Large intestine (tissue), 3 donors: ENCODE measurements around the gene CRACR2A. TPM values are rescaled to one million over a fixed set of nuclear protein-coding genes. Genes with fewer than 3 reads are reported as not detected.

Experiments
- DNase-seq, 2 donors: peaks; one replicate each; pipeline versions ENCODE4 v3.0.0 to v3.0.0-alpha.2; 2013
- H3K27ac ChIP-seq: one replicate; pipeline ENCODE4 v1.5.1; 2013; ENCODE audit warnings: low read length
- H3K27me3 ChIP-seq: 2 replicates; pipeline ENCODE4 v1.6.1; 2013; ENCODE audit warnings: low read length; ENCODE audit not compliant: control insufficient read depth, insufficient read depth
- H3K36me3 ChIP-seq: 2 replicates; pipeline ENCODE4 v1.6.1; 2013; ENCODE audit warnings: low read length; ENCODE audit not compliant: control insufficient read depth, insufficient read depth
- H3K4me1 ChIP-seq: one replicate; pipeline ENCODE4 v1.6.1; 2013; ENCODE audit warnings: low read length; ENCODE audit not compliant: control insufficient read depth, insufficient read depth
- H3K4me3 ChIP-seq: one replicate; pipeline ENCODE4 v1.5.1; 2013; ENCODE audit warnings: low read length
- H3K9me3 ChIP-seq: one replicate; pipeline ENCODE4 v1.6.1; 2013; ENCODE audit warnings: mild to moderate bottlenecking, low read depth, low read length, moderate library complexity; ENCODE audit not compliant: control insufficient read depth
- WGBS: methylation state at CpG from one replicate; pipeline ENCODE4 v1.1.5; 2013; ENCODE audit warnings: low lambda C conversion rate; ENCODE audit not compliant: insufficient coverage; 5-methylcytosine and 5-hydroxymethylcytosine counted together
- polyA plus RNA-seq: library from polyadenylated mRNA; unstranded; fragments of 120-200 nt; gene quantifications from one replicate; pipeline ENCODE4 v1.2.1, GENCODE V29; 2013

The CRACR2A gene
- polyA plus RNA-seq, 1 donor = 12.5 TPM

GRCh38 chr12:3741882-3742672 lies 10.8 kb downstream of the CRACR2A start:
- no CpG with 5 or more reads among the region's 7 CpGs for WGBS
- Histone ChIP-seq H3K4me1 (no peaks in the 10 kb centered on the region), H3K27me3 (peaks cover 6% of the 10 kb centered on the region), H3K9me3 (peaks cover 6% of the 10 kb centered on the region), H3K27ac (no peak overlapping the region), H3K36me3 (no peaks in the 10 kb centered on the region), H3K4me3 (no peak overlapping the region)
- no peak for DNase-seq

DNA sequence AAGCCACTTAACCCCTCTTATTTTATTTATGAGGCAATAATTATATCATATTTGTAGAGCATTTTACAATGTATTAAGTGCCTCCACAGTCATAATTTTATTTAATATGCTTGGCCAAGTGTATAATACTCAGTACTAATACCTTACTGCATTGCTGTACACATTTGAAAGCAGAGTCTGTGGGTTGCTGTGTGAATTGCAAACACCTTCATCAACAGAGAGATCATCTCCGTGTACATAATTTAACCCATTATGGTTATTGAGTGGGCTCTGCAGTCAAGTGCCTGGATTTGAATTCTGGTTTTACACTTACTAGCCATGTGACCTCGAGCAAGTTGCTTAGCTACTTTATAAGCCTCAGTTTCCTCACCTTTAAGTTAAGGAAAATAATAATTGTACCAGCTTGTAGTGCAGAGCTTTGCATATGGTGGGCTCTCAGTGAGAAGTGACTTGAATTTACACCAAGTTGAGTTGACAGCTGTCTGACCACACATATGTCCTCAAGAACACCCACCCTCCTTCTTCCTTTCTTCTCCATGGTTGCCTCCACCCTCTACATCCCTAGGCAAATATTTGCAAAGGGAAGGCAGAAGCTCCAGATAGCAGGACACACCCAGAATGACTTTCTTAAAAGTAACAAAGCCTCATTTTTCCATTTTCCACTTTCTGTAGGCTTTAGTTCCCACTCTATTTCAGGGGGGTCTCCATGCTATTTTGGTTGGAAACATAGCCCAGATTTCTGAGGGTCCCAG lies 12.3 kb downstream of the CRACR2A start:
- DNase-seq = no peak
- H3K36me3 ChIP-seq = no peaks in the 10 kb centered on the region
- no peak overlapping the region for H3K4me3 ChIP-seq
- H3K27me3 ChIP-seq = peaks cover 12% of the 10 kb centered on the region
- H3K27ac ChIP-seq = no peak overlapping the region
- WGBS = no CpG with 5 or more reads among the region's 2 CpGs
- no peaks in the 10 kb centered on the region for H3K9me3 ChIP-seq
- no peaks in the 10 kb centered on the region for H3K4me1 ChIP-seq

DNA sequence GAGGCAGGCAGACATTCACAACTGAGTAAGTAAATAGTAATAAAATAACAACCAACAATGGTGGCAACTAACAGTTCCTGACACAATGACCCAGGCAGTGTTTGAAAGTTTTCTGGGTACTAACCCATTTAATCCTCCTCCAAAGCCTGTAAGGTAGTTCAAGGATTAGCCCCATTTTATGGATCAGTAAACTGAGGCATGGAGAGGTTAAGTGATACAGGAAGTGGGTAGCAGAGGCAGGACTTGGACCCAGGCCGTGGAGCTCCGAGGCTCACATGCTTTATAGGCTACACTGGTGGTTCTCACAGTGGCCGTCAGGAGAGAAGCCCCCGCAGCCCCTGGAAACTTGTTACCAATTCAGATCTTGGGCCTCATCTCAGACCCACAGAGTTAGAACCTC lies 17.5 kb downstream of the CRACR2A start:
- H3K4me3 ChIP-seq = no peak overlapping the region
- DNase-seq = no peak
- peaks cover 17% of the 10 kb centered on the region for H3K27me3 ChIP-seq
- no CpG with 5 or more reads among the region's 4 CpGs for WGBS
- H3K4me1 ChIP-seq = no peaks in the 10 kb centered on the region
- H3K9me3 ChIP-seq = no peaks in the 10 kb centered on the region
- no peak overlapping the region for H3K27ac ChIP-seq
- no peaks in the 10 kb centered on the region for H3K36me3 ChIP-seq

DNA sequence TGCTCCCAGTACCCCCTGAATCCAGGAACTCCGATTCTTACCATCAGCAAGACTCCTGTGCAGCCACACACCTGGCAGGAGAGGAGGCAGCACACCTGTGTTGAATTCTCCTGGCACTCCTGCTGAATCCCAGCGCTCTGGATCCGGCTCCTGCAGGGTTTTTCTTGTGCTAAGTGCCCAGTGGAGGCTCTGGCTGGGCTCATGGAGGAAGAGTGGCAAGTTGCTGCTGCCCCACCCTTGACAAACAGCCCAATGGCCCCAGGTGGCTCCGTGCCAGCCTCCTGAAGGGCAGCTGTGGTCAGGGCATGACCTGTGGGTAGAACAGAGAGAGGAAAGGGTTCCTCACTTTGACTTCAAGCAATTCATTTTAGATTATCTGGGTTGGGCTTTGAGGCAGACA lies 20.0 kb downstream of the CRACR2A start:
- Histone ChIP-seq H3K4me3 (peak overlapping the region; percentile 10), H3K27ac (no peak overlapping the region)

GRCh38 chr12:3730111-3730510 lies 22.8 kb downstream of the CRACR2A start:
- no peaks in the 10 kb centered on the region for H3K36me3 ChIP-seq
- no peaks in the 10 kb centered on the region for H3K9me3 ChIP-seq
- DNase-seq = no peak
- no peaks in the 10 kb centered on the region for H3K4me1 ChIP-seq
- no peak overlapping the region for H3K4me3 ChIP-seq
- H3K27ac ChIP-seq = no peak overlapping the region
- WGBS = 100% methylated on average over 1 of the region's 6 CpGs
- peaks cover 10% of the 10 kb centered on the region for H3K27me3 ChIP-seq

More for the DNA sequence above, 20.0 kb downstream of the CRACR2A start:
- no peak for DNase-seq
- Histone ChIP-seq H3K9me3 (no peaks in the 10 kb centered on the region), H3K36me3 (no peaks in the 10 kb centered on the region), H3K27me3 (peaks cover 20% of the 10 kb centered on the region), H3K4me1 (no peaks in the 10 kb centered on the region)
- WGBS = no CpG with 5 or more reads among the region's 4 CpGs

GRCh38 chr12:3728686-3729085 lies 24.2 kb downstream of the CRACR2A start:
- 76% methylated on average over 2 of the region's 6 CpGs for WGBS
- no peaks in the 10 kb centered on the region for H3K36me3 ChIP-seq
- H3K4me1 ChIP-seq = no peaks in the 10 kb centered on the region
- peaks cover 10% of the 10 kb centered on the region for H3K27me3 ChIP-seq
- H3K27ac ChIP-seq = no peak overlapping the region
- no peak for DNase-seq
- no peaks in the 10 kb centered on the region for H3K9me3 ChIP-seq
- no peak overlapping the region for H3K4me3 ChIP-seq

DNA sequence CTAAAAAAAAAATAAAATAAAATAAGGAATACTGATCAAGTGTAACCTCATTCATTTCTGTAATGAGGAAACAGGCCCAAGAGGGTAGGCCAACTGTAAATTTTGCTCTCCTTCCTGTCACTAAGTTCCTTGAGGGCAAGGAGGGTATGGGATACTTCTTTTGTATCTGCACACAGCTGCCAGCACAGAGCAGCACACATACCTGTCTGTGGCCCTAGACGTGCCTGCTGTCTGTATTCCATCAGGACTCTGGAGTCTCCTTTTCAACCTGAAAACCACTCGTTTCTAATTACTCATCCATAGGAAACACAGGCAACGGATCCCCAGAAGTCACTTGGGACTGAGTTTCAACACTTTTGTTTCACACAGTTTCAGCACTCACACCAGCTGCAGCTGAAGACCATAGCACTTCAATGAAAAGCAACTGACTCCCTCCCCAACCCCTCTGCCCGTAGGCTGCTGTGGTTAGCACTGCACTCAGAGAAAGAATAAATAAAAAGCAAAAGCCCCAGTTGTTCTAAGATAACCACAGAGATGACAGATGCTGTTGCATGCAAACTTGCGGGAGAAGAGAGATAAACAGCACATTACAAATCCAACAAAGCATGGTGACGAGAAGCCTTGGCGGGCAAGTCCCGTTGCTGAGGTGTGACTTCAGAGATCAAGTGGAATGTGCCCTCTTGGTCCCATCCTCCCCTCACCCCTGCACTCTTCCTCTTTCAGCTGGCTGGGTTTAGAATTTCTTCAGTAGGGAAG lies 24.9 kb downstream of the CRACR2A start:
- Histone ChIP-seq H3K27ac (no peak overlapping the region), H3K27me3 (peaks cover 10% of the 10 kb centered on the region), H3K4me3 (no peak overlapping the region), H3K4me1 (no peaks in the 10 kb centered on the region), H3K9me3 (no peaks in the 10 kb centered on the region), H3K36me3 (no peaks in the 10 kb centered on the region)
- WGBS = no CpG with 5 or more reads among the region's 8 CpGs
- no peak for DNase-seq

GRCh38 chr12:3727354-3727753 lies 25.6 kb downstream of the CRACR2A start:
- no peak for DNase-seq
- no peak overlapping the region for H3K27ac ChIP-seq
- WGBS = 90% methylated on average over 2 of the region's 8 CpGs
- H3K4me1 ChIP-seq = no peaks in the 10 kb centered on the region
- peaks cover 8% of the 10 kb centered on the region for H3K27me3 ChIP-seq
- H3K36me3 ChIP-seq = no peaks in the 10 kb centered on the region
- H3K9me3 ChIP-seq = no peaks in the 10 kb centered on the region
- H3K4me3 ChIP-seq = no peak overlapping the region

DNA sequence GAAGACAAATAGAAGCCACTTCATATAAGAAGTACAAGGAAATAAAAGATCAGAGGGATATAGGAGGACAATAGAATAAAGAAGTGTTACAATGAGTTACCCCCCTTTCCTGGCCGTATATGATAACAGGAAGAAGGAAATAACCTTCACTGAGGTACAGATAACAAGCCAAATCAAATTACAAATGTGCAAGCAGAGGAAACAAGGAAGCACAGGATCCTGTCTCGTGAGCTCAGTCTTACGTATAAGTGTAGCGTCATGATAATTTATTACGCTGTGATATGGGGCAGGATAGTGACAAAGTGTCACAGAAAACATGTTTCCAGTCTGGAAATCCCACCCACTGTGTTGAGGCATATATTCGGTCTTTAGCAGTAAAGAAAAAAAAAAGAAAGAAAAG lies 26.5 kb downstream of the CRACR2A start:
- H3K4me1 ChIP-seq = no peaks in the 10 kb centered on the region
- H3K27me3 ChIP-seq = peaks cover 12% of the 10 kb centered on the region
- no peak overlapping the region for H3K27ac ChIP-seq
- H3K9me3 ChIP-seq = no peaks in the 10 kb centered on the region
- no peak for DNase-seq
- H3K4me3 ChIP-seq = no peak overlapping the region
- H3K36me3 ChIP-seq = no peaks in the 10 kb centered on the region
- 44% methylated on average over 2 of the region's 6 CpGs for WGBS

- Histone ChIP-seq H3K4me1 (no peaks in the 10 kb centered on the region), H3K36me3 (no peaks in the 10 kb centered on the region), H3K9me3 (no peaks in the 10 kb centered on the region), H3K4me3 (no peak overlapping the region), H3K27me3 (peaks cover 16% of the 10 kb centered on the region), H3K27ac (no peak overlapping the region)
- DNase-seq = no peak
- WGBS = no CpG with 5 or more reads among the region's 6 CpGs
These were observed 27.4 kb downstream of the CRACR2A start for GRCh38 chr12:3725388-3726115.
